Keratinocyte (primary cell): Measurements from ENCODE around the gene ACKR3. TPM values are rescaled to one million over a fixed set of nuclear protein-coding genes. Genes with fewer than 3 reads are reported as not detected.

Experiments
- DNase-seq: peaks from one replicate; pipeline ENCODE4 v3.0.0-alpha.2; 2011; ENCODE audit warnings: low read depth, missing footprints, low spot score
- FAIRE-seq: peaks from 2 replicates; lab custom pipeline; 2011; peaks lifted over from hg19 to GRCh38; lab: Jason Lieb, UNC
- H2AFZ ChIP-seq: 2 replicates; pipeline ENCODE4 v1.6.0; 2012; ENCODE audit warnings: low read length, control low read depth, inconsistent platforms; ENCODE audit not compliant: control insufficient read depth
- H3K27ac ChIP-seq: 2 replicates; pipeline ENCODE4 v1.5.1; 2011; ENCODE audit warnings: low read length; ENCODE audit not compliant: control insufficient read depth, insufficient read depth
- H3K27me3 ChIP-seq: 3 replicates; pipeline ENCODE4 v1.6.0; 2011; ENCODE audit warnings: low read length; ENCODE audit not compliant: control insufficient read depth, insufficient read depth; ENCODE audit errors: extremely low read depth
- H3K36me3 ChIP-seq, 2 experiments: 2 replicates in 1 of 2; 3 replicates in 1 of 2; pipeline ENCODE4 v1.5.1; 2011; ENCODE audit warnings: low read length in 2 of 2, mild to moderate bottlenecking in 1 of 2; ENCODE audit not compliant: control insufficient read depth in 2 of 2, insufficient read depth in 2 of 2; ENCODE audit errors: extremely low read depth in 1 of 2
- H3K4me1 ChIP-seq: 3 replicates; pipeline ENCODE4 v1.5.1; 2011; ENCODE audit warnings: low read length; ENCODE audit not compliant: control insufficient read depth, insufficient read depth; ENCODE audit errors: extremely low read depth
- H3K4me2 ChIP-seq: 3 replicates; pipeline ENCODE4 v1.6.0; 2011; ENCODE audit warnings: low read depth, low read length; ENCODE audit not compliant: control insufficient read depth, insufficient read depth; ENCODE audit errors: extremely low read depth
- H3K4me3 ChIP-seq, 3 experiments: fragments of 200-600 bp in 1 of 3; sonication (generic) in 1 of 3; 2 replicates in 2 of 3; 3 replicates in 1 of 3; pipeline ENCODE4 v1.5.1; 2011 to 2016; ENCODE audit warnings: low read length in 3 of 3, mild to moderate bottlenecking in 3 of 3, control low read depth in 2 of 3, inconsistent platforms in 1 of 3, low read depth in 1 of 3, mixed read lengths in 1 of 3, mixed run types in 1 of 3, moderate library complexity in 1 of 3; ENCODE audit not compliant: control insufficient read depth in 2 of 3, insufficient read depth in 2 of 3; ENCODE audit errors: extremely low read depth in 1 of 3
- H3K79me2 ChIP-seq: 2 replicates; pipeline ENCODE4 v1.6.0; 2012; ENCODE audit warnings: low read length; ENCODE audit not compliant: control insufficient read depth, insufficient read depth
- H3K9ac ChIP-seq: 3 replicates; pipeline ENCODE4 v1.6.0; 2011; ENCODE audit warnings: low read length; ENCODE audit not compliant: control insufficient read depth, insufficient read depth; ENCODE audit errors: extremely low read depth
- H3K9me1 ChIP-seq: 3 replicates; pipeline ENCODE4 v1.6.0; 2011; ENCODE audit warnings: low read length; ENCODE audit not compliant: control insufficient read depth, insufficient read depth; ENCODE audit errors: extremely low read depth
- H3K9me3 ChIP-seq: 2 replicates; pipeline ENCODE4 v1.5.1; 2012; ENCODE audit warnings: low read depth, low read length; ENCODE audit not compliant: control insufficient read depth
- H4K20me1 ChIP-seq: 3 replicates; pipeline ENCODE4 v1.6.0; 2011; ENCODE audit warnings: low read length; ENCODE audit not compliant: control insufficient read depth, insufficient read depth; ENCODE audit errors: extremely low read depth
- EZH2 ChIP-seq: IDR thresholded peaks from one replicate; pipeline ENCODE4 v1.6.1; 2012; ENCODE audit warnings: inconsistent platforms, mild to moderate bottlenecking, low read length, moderate library complexity
- dilution Hi-C: fragments of 300-500 bp; cut with MboI; formaldehyde crosslinking; loops from one replicate; pipeline ENCODE4 v1.7.0; 2020; ENCODE audit warnings: low sequenced_read_pairs; ENCODE audit not compliant: extremely low pct_ligation_motif_present
- polyA plus RNA-seq, 5 experiments: library from polyadenylated mRNA; depleted of rRNA in 3 of 5; stranded (reverse) in 3 of 5; stranded (forward) in 1 of 5; unstranded in 1 of 5; fragments of >200 nt; gene quantifications; 1 replicate in 1 of 5; 2 replicates in 3 of 5; 3 replicates in 1 of 5; pipeline versions ENCODE4 v1.2.1 to v1.2.3, GENCODE V29; 2011 to 2012; ENCODE audit warnings: missing spikeins in 2 of 5, low read depth in 1 of 5, low replicate concordance in 1 of 5
- TF ChIP-seq, protein P1 (sequence below), 3 experiments: IDR thresholded peaks in 1 of 3; conservative IDR thresholded peaks in 1 of 3; optimal IDR thresholded peaks in 1 of 3; 2 replicates in 2 of 3; 3 replicates in 1 of 3; pipeline versions ENCODE3 to v1.5.1; 2011; ENCODE audit warnings: low read length in 3 of 3, mild to moderate bottlenecking in 3 of 3, moderate library complexity in 2 of 3, control low read depth in 1 of 3, inconsistent platforms in 1 of 3; ENCODE audit not compliant: insufficient read depth in 2 of 3; ENCODE audit errors: extremely low read depth in 1 of 3

Gene ACKR3
- polyA plus RNA-seq, 1 donor (not counting 4 experiments of a cell fraction or from before 2014, with no cell fraction given), result 29.4 TPM

DNA sequence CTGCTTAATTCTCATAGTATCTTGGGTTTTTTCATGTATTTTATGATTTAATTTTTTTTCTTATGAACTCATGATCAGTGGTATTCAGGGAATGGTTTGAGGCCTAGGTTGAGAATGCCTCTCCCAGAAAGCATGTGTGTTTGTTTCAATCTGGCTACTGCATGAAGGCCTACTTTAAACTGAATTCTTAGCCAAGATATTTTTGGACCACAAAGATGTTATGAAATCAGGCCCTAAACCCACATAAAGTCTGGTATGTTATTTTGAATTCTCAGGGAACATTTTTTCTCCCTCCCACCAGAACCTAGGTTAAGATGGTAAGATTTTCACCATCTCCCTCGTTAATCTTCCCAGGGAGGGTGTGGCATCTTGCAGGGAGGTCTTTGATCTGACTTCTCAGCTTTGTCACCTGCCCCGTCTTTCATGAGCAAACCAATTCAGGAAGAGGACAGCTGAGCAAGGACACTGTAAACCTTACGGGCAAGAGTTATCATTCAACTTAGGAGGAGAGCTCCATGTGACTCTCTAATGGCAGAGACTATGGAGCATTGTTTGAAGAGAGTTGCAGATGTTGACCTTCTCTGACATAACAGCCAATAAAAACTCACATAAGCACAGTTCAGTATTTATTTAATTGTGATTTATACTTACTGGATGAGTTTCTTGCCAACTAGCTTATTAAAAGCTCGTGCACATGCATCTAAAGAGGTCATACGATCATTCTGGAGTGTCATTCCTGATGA lies 21.3 kb upstream of the ACKR3 start:
- Histone ChIP-seq H3K27me3 (peaks cover 3% of the 10 kb centered on the region), H3K4me2 (no peak overlapping the region), H3K4me3 (no peak overlapping the region), H2AFZ (no peak overlapping the region), H3K4me1 (no peaks in the 10 kb centered on the region), H3K79me2 (no peaks in the 10 kb centered on the region), H3K9me1 (no peaks in the 10 kb centered on the region), H4K20me1 (no peaks in the 10 kb centered on the region), H3K9ac (no peak overlapping the region), H3K9me3 (no peaks in the 10 kb centered on the region), H3K27ac (no peak overlapping the region), H3K36me3 (no peaks in the 10 kb centered on the region)
- dilution Hi-C loops, result no loop called here
- no peak for DNase-seq
- FAIRE-seq, result no peak
- TF ChIP-seq EZH2, result no peak
- TF ChIP-seq, protein P1, sequence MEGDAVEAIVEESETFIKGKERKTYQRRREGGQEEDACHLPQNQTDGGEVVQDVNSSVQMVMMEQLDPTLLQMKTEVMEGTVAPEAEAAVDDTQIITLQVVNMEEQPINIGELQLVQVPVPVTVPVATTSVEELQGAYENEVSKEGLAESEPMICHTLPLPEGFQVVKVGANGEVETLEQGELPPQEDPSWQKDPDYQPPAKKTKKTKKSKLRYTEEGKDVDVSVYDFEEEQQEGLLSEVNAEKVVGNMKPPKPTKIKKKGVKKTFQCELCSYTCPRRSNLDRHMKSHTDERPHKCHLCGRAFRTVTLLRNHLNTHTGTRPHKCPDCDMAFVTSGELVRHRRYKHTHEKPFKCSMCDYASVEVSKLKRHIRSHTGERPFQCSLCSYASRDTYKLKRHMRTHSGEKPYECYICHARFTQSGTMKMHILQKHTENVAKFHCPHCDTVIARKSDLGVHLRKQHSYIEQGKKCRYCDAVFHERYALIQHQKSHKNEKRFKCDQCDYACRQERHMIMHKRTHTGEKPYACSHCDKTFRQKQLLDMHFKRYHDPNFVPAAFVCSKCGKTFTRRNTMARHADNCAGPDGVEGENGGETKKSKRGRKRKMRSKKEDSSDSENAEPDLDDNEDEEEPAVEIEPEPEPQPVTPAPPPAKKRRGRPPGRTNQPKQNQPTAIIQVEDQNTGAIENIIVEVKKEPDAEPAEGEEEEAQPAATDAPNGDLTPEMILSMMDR (optimal IDR thresholded peaks at IDR 0.05 in 1 of 3, IDR thresholded peaks at IDR 0.05 in 1 of 3, conservative IDR thresholded peaks at IDR 0.05 in 1 of 3; ENCODE audit: extremely low read depth in 1 of 3, insufficient read depth in 2 of 3, low read length in 3 of 3), result no peak

DNA sequence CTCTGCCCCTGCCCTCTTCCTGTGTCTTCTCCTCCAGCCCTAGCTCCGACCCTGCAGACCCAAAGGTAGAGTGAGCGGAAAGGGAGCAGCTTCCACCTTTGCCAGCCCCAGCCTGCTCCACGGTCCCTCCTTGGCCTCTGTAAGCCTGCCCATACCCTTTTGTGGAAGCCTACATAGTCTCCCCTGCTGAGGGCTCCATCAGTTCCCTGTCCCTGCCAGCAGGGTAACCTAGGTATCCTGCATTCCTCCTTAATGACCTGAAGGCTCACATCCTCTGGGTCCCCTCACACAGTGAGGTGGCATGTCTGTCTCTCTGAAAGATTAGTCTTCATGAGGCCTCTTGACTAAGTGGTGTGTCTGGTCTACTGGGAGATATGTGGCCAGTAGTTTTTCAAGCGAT lies 20.5 kb upstream of the ACKR3 start:
- H2AFZ ChIP-seq, result no peak overlapping the region
- no peaks in the 10 kb centered on the region for H3K27me3 ChIP-seq
- no peak overlapping the region for H3K9ac ChIP-seq
- H3K4me3 ChIP-seq, result no peak overlapping the region
- no peaks in the 10 kb centered on the region for H3K79me2 ChIP-seq
- FAIRE-seq (no peak), DNase-seq (no peak)
- no peaks in the 10 kb centered on the region for H3K9me3 ChIP-seq
- TF ChIP-seq EZH2, result no peak
- TF ChIP-seq, protein P1 (optimal IDR thresholded peaks at IDR 0.05 in 1 of 3, IDR thresholded peaks at IDR 0.05 in 1 of 3, conservative IDR thresholded peaks at IDR 0.05 in 1 of 3; ENCODE audit: extremely low read depth in 1 of 3, insufficient read depth in 2 of 3, low read length in 3 of 3), result no peak
- no peaks in the 10 kb centered on the region for H3K9me1 ChIP-seq
- dilution Hi-C loops, result no loop called here
- H3K36me3 ChIP-seq, result no peaks in the 10 kb centered on the region
- no peaks in the 10 kb centered on the region for H4K20me1 ChIP-seq
- H3K27ac ChIP-seq, result no peak overlapping the region
- H3K4me2 ChIP-seq, result no peak overlapping the region
- no peaks in the 10 kb centered on the region for H3K4me1 ChIP-seq
